Stimulated activated CD4-positive, alpha-beta T cell treated with anti-CD3 and anti-CD28 coated beads, Interleukin-12 subunit alpha, Interleukin-12 subunit beta, amount 100 ng/mL, for 4 hours (primary cell): ENCODE data around the gene DHCR7.
A peak's percentile ranks its signal among the peaks of the same experiment; 100 is the strongest.

Source experiments
- DNase-seq: peaks from one replicate; pipeline ENCODE4 v3.0.0-alpha.2; 2020

The DHCR7 gene

GRCh38 chr11:71456294-71456693, 8.1 kb upstream of the DHCR7 start:
- no peak for DNase-seq

GRCh38 chr11:71454470-71455113, 6.4 kb upstream of the DHCR7 start:
- DNase-seq: no peak

GRCh38 chr11:71453918-71454304, 5.7 kb upstream of the DHCR7 start:
- DNase-seq: no peak

DNA sequence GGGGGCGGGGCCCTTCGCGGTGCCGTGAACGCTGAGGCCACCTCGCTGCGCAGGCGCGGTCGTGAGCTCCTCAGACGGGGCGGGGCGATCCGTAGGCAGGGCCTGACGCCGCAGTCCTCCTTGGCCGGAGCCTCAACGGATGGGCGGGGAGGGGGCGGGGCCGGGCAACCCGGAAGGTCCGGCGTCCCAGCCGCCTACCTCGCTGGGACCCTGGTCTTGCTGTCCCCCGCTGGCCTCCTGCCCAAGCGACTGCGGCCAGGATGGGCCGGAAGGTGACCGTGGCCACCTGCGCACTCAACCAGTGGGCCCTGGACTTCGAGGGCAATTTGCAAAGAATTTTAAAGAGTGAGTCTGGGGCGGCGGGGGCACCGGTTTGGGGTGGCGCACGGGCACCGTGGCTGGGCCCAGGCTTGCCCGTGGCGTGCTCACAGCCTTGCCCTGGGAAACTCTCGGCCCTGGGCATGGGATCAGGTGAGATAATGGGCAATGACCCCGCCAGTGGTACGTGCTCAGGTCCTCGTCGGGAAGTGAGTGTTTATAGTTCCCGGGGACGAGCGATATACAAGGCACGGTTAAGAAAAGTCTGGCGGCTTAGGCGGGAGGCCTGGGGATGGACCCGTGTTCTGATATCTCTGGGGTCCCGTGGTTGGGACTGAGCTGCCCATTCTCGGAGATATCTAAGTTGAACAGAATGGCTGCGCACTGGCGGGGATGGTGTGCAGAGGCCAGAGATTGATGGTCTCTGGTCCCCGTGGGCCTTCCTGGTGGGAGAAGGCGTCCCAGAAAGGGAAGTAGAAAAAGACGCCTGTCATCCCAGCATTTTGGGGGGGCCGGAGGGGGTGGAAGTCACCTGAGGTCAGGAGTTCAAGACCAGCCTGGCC, 5.1 kb upstream of the DHCR7 start, which contains the start of gene NADSYN1:
TSS of gene NADSYN1 (plus strand) at position 167 of the 881 bp plus-strand sequence. CDS start at position 261, 94 bp downstream.
- peak; percentile 94 for DNase-seq

DNA sequence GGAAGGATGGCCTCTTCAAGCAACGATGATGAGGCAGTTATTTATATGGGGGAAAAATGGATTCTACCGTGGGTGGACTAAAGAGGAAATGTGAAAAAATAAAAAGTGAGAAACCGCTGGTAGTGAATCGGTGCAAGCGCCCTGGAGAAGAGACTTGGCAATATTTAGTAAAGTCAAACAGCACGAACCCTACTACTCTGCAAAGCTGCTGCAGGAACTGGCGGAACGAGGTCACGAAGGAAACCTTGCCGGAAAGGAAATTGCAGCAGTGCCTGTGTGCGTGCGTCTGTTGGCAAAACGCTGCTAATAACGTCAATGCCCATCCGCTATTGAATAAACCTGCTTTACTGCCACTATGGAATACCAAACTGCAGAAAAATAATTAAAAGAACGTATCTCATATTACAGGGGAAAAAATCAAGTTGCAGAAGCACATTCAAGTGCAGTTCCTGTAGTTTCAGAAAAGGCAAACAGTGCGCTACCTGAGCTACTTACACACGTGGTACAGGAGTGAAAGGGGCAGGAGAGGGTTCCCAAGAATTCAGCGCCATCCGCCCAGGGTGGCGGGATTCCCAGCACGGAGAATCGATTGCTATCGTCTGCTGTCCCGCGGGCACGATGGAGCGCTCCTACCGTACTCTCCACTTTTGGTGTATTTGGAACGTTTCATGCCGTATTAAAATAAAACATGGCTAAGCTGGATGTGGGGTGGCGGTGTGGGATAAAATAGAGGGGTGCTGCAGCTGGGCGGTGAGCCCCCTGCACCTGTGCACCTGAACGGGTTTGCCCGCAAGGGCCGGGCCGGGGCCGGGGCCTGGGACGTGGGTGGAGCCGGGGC, 4.2 kb upstream of the DHCR7 start:
- DNase-seq: peak; percentile 30

DNA sequence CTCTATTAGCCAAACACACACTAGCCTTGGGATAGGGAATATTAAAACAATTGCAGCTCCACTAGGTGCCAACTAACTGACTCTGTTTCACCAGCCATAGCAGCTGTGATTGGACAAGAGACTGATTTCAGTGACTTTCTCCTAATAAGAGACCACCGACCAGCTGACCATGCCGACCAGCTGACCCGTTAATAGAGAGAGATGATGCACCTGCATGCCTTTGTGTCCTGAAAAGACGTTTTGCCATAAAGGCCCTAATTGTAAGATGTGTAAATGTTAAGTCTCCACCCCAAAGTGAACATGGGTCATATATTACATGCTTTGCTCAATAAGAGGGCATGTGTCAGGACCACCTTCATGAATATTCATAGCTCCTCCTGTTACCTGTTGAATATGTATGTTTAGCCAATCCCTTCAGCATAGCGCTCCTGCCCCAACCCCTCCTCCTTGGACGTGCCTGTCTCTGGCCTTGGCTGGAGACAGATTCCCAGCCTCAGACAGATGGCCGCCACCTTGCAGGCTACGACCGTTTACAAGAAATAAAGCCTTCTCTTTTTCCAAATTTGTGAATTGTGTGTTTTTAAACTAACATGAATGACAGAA, 3.5 kb upstream of the DHCR7 start:
- no peak for DNase-seq

DNA sequence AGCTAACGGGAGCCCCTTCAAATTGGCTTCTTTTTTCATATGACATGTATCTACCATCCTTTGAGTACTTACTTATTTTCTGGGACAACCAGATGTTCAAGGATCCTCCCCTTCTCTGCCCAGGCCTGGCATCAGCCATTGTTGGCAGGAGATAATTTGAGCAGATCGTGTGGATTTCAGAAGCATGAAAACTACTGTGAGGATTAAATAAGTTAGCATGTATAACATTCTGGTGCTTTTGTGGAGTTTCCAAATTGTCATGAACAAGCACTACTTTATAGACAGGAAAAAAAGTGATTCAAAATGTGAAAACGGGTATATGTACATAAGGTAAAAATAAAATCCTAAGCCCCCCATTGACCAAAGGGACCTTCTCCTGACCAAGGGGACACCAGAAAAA, 2.7 kb upstream of the DHCR7 start:
- DNase-seq: no peak

- no peak for DNase-seq
Measured at GRCh38 chr11:71450507-71450906, 2.3 kb upstream of the DHCR7 start.

DNA sequence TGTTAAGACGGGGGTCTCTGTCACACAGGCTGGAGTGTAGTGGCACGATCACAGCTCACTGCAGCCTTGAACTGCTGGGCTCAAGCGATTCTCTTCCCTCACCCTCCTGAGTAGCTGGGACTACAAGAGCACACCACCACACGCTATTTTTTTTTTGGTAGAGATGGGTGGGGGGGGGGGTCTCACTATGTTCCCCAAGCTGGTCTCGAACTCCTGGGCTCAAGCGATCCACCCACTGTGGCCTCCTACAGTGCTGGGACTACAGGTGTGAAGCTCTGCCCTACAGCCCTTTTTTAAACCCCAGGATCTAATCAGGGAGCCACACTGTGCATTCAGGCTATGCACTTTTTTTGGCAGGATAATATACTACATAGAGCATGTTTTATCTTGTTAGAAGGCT, 1.4 kb upstream of the DHCR7 start:
- no peak for DNase-seq

GRCh38 chr11:71447791-71448256, 369 bp downstream of the DHCR7 start:
- DNase-seq: peak; percentile 45

GRCh38 chr11:71446942-71447688, 1.1 kb downstream of the DHCR7 start:
- DNase-seq: no peak

- no peak for DNase-seq
Measured at GRCh38 chr11:71446150-71446549, 2.0 kb downstream of the DHCR7 start.

DNA sequence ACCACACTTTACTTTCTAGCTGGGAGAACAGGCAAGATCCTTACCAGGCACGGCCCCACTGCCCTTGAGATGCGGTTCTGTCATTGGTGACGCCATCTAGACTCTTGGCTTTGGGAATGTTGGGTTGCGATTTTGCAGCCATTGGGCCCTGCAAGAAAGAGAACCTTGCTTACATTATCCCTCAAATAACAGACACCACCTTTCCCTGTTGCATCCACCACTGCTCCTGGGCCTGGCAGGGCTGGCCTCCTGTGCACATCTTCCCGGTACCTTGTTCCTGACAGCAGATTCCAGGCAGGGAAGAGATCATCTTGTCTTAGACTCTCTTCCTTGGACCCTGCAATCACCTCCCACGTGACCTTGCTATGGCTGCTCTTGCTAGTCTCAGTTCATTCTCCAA, 3.4 kb downstream of the DHCR7 start:
- DNase-seq: no peak

DNA sequence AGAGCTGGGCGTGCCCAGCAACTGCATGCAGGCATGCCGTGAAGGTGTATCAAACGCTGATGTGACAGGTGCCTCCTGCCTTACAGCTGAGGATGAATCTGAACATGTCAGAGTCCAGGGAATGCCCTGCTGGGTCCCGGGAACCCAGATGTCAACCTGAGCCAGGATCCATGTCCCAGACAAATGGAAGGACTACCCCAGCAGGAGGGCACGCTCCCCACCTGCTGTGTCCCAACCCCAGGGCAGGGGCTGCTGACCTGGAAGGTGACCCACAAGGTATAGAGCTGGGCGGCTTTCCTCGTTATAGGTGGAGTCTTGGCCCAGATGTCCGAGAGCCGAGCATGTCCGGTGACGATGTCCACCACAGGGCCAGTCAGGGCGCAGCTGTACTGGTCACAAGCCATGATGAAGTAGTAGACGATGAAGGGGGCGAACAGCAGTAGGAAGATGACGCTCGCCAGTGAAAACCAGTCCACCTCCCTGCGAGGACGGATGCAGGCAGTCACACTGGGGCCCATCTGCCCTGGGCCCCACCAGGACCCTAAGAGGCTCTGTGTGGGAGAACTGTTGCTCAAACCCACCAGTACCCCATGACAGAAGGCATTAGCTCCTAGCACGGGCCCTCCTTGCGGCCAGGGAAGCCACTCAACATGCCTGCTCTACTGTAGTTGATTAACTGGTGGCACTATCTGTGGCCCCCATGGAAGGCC, 4.3 kb downstream of the DHCR7 start:
- no peak for DNase-seq

GRCh38 chr11:71442880-71443279, 5.3 kb downstream of the DHCR7 start:
- DNase-seq: no peak

DNA sequence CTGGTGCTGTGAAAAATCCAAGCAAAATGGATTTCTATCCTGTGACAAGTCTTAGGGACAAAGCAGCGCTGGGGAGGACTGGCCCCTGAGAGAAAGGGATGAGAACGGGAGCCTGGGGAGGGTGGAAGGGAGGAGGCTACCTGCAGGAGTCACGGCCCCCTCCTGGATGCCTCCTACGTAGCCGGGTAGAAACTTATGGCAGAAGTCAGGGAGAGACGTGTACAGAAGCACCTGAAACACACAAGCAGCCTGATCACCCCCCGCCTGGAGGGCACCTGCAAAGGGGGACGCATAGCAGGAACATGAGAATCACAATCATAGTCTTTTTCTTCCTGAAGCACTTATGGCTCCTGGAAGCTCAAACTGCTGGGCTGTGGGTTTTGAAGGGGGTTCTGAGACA, 6.1 kb downstream of the DHCR7 start:
- no peak for DNase-seq

DNA sequence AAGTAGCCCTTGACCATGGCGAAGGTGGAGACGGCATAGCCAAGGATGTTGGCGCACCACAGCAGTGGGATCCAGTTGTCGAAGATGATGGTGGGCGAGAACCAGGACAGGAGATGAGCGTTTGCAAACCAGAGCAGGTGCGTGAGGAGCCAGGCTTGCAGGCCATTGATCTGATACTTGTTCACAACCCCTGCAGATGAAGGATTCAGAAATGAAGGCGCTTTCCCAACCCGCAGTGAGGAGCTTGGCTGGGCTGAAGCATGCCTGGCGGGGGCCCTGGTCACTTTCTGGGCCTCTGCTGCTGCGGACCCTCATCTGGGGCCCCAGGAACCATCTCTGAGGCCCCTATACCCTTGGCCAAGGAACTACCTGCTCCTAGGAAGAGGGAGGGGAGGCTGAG, 6.9 kb downstream of the DHCR7 start:
- DNase-seq: no peak

GRCh38 chr11:71440021-71440755, 8.0 kb downstream of the DHCR7 start:
- no peak for DNase-seq

- no peak for DNase-seq
Measured at GRCh38 chr11:71438650-71439049, 9.5 kb downstream of the DHCR7 start.

DNA sequence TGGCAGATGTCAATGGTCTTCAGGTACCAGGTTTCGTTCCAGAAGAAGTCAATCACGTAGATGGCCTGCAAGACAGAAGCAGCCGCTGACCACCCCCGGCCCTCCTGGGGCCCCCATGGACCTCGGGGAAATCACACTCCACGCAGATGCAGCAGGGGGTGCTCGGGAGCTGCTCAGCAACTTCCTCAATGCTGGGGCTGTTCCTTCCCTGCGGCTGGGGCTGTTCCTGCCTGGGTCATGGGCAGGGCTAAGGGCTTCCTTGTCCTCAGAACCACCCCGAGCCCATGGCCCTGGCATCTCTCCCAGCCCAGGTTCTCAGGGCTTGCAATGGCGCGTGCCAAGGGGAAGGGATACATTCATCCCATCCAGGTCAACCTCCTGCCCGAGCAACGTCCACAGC, 10.3 kb downstream of the DHCR7 start:
- no peak for DNase-seq

- DNase-seq: no peak
Measured at GRCh38 chr11:71437399-71437798, 10.8 kb downstream of the DHCR7 start.
